ENCODE results near the gene TTC21B.

The TTC21B gene

GRCh38 chr2:165904432-165904831 lies 49.1 kb downstream of the TTC21B start:
- Histone ChIP-seq H3K4me3 (ENCODE audit: low read length) (no peak overlapping the region), H4K8ac (ENCODE audit: low read depth, low read length) (no peak overlapping the region), H3K36me3 (ENCODE audit: control insufficient read depth, insufficient read depth, low read length) (no peaks in the 10 kb centered on the region), H4K5ac (ENCODE audit: low read length) (no peak overlapping the region), H3K79me1 (ENCODE audit: low read length) (no peaks in the 10 kb centered on the region), H3K27me3 (ENCODE audit: insufficient read depth, low read length, poor library complexity) (no peaks in the 10 kb centered on the region), H2AK5ac (ENCODE audit: low read length) (no peak overlapping the region), H3K4me2 (ENCODE audit: low read length) (no peak overlapping the region), H3K4ac (ENCODE audit: low read depth, low read length) (no peak overlapping the region), H3K23ac (ENCODE audit: low read length) (no peak overlapping the region), H3K4me1 (ENCODE audit: control insufficient read depth, low read depth, low read length) (no peaks in the 10 kb centered on the region), H2BK15ac (replicated peaks; ENCODE audit: low read depth) (no peak overlapping the region), H2BK5ac (ENCODE audit: low read length) (no peak overlapping the region), H3K79me2 (ENCODE audit: control insufficient read depth, insufficient read depth, low read length) (no peaks in the 10 kb centered on the region), H3K56ac (ENCODE audit: low read length) (no peak overlapping the region), H3K27ac (ENCODE audit: low read depth, low read length) (no peak overlapping the region), H3K9ac (ENCODE audit: low read length) (no peak overlapping the region), H3K18ac (ENCODE audit: low read length) (no peak overlapping the region), H2BK120ac (ENCODE audit: low read depth, low read length) (no peak overlapping the region)
- no peak for DNase-seq
- WGBS (ENCODE audit: extremely low coverage, insufficient coverage, low lambda C conversion rate) = no CpG with 5 or more reads among the region's 2 CpGs

DNA sequence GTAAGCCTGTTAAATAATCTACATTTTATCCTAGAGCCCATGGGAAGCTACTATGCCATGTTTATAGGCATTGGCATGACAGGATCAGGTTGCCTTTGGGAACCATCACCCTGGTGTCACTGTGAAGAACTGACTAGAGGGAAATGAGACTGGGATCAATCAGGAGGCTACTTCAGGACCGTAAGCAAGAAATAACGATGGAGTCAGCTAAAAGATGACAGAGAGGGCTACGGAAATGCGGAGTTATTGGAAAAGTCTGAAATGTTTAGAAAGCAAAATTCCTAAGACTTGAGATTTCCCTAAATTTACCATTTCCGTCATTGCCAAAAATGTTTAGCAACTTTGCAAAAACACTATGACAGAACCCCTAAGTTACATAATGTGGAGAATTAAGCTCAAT lies 50.2 kb downstream of the TTC21B start:
- no peaks in the 10 kb centered on the region for H3K36me3 ChIP-seq (ENCODE audit: control insufficient read depth, insufficient read depth, low read length)
- no peak overlapping the region for H3K9ac ChIP-seq (ENCODE audit: low read length)
- H3K79me1 ChIP-seq (ENCODE audit: low read length) = no peaks in the 10 kb centered on the region
- WGBS (ENCODE audit: extremely low coverage, insufficient coverage, low lambda C conversion rate) = no CpG with 5 or more reads among the region's 5 CpGs
- H3K4ac ChIP-seq (ENCODE audit: low read depth, low read length) = no peak overlapping the region
- no peak overlapping the region for H3K4me3 ChIP-seq (ENCODE audit: low read length)
- H3K27ac ChIP-seq (ENCODE audit: low read depth, low read length) = no peak overlapping the region
- no peaks in the 10 kb centered on the region for H3K27me3 ChIP-seq (ENCODE audit: insufficient read depth, low read length, poor library complexity)
- H2BK15ac ChIP-seq (replicated peaks; ENCODE audit: low read depth) = no peak overlapping the region
- no peak overlapping the region for H3K56ac ChIP-seq (ENCODE audit: low read length)
- H3K4me2 ChIP-seq (ENCODE audit: low read length) = no peak overlapping the region
- no peaks in the 10 kb centered on the region for H3K4me1 ChIP-seq (ENCODE audit: control insufficient read depth, low read depth, low read length)
- H2BK120ac ChIP-seq (ENCODE audit: low read depth, low read length) = no peak overlapping the region
- no peaks in the 10 kb centered on the region for H3K79me2 ChIP-seq (ENCODE audit: control insufficient read depth, insufficient read depth, low read length)
- no peak overlapping the region for H2BK5ac ChIP-seq (ENCODE audit: low read length)
- H4K8ac ChIP-seq (ENCODE audit: low read depth, low read length) = no peak overlapping the region
- H3K23ac ChIP-seq (ENCODE audit: low read length) = no peak overlapping the region
- no peak overlapping the region for H2AK5ac ChIP-seq (ENCODE audit: low read length)
- H4K5ac ChIP-seq (ENCODE audit: low read length) = no peak overlapping the region
- no peak for DNase-seq
- no peak overlapping the region for H3K18ac ChIP-seq (ENCODE audit: low read length)

DNA sequence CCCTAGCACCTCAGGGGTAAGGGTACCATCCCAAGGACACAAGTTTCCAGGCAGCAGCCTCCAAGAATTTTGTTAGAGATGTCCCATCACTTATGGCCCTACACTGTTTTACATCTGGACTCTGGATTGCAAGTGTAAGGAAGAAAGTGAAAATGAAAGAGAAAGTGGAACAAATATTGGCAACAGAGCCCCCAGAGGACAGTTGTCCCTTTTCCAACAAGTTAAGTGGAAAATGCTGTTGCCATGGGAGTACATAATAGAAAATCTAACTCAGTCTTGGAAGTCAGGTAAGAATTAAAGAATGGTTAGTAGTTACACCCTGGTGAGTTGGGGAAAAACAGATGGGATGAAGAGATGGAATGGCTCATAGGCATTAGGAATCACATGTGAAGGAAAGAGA lies 50.6 kb downstream of the TTC21B start:
- no peaks in the 10 kb centered on the region for H3K79me2 ChIP-seq (ENCODE audit: control insufficient read depth, insufficient read depth, low read length)
- DNase-seq = no peak
- H2BK120ac ChIP-seq (ENCODE audit: low read depth, low read length) = no peak overlapping the region

GRCh38 chr2:165901620-165902298 lies 51.8 kb downstream of the TTC21B start:
- H3K27ac ChIP-seq (ENCODE audit: low read depth, low read length) = no peak overlapping the region
- no peaks in the 10 kb centered on the region for H3K79me2 ChIP-seq (ENCODE audit: control insufficient read depth, insufficient read depth, low read length)
- DNase-seq = no peak
- H3K4me2 ChIP-seq (ENCODE audit: low read length) = no peak overlapping the region
- H4K8ac ChIP-seq (ENCODE audit: low read depth, low read length) = no peak overlapping the region
- no peak overlapping the region for H2BK5ac ChIP-seq (ENCODE audit: low read length)
- no peak overlapping the region for H3K4me3 ChIP-seq (ENCODE audit: low read length)
- no peak overlapping the region for H3K9ac ChIP-seq (ENCODE audit: low read length)
- H3K79me1 ChIP-seq (ENCODE audit: low read length) = no peaks in the 10 kb centered on the region
- H4K5ac ChIP-seq (ENCODE audit: low read length) = no peak overlapping the region
- H2BK15ac ChIP-seq (replicated peaks; ENCODE audit: low read depth) = no peak overlapping the region
- WGBS (ENCODE audit: extremely low coverage, insufficient coverage, low lambda C conversion rate) = no CpG with 5 or more reads among the region's 7 CpGs
- H3K18ac ChIP-seq (ENCODE audit: low read length) = no peak overlapping the region
- H3K36me3 ChIP-seq (ENCODE audit: control insufficient read depth, insufficient read depth, low read length) = peaks cover 3% of the 10 kb centered on the region
- no peak overlapping the region for H2AK5ac ChIP-seq (ENCODE audit: low read length)
- no peaks in the 10 kb centered on the region for H3K4me1 ChIP-seq (ENCODE audit: control insufficient read depth, low read depth, low read length)
- no peak overlapping the region for H3K4ac ChIP-seq (ENCODE audit: low read depth, low read length)
- H2BK120ac ChIP-seq (ENCODE audit: low read depth, low read length) = no peak overlapping the region
- H3K27me3 ChIP-seq (ENCODE audit: insufficient read depth, low read length, poor library complexity) = no peaks in the 10 kb centered on the region
- H3K23ac ChIP-seq (ENCODE audit: low read length) = no peak overlapping the region
- H3K56ac ChIP-seq (ENCODE audit: low read length) = no peak overlapping the region

More for the DNA sequence above, 50.6 kb downstream of the TTC21B start:
- H3K36me3 ChIP-seq (ENCODE audit: control insufficient read depth, insufficient read depth, low read length) = no peaks in the 10 kb centered on the region
- no peak overlapping the region for H3K4ac ChIP-seq (ENCODE audit: low read depth, low read length)
- no peak overlapping the region for H3K18ac ChIP-seq (ENCODE audit: low read length)
- no peaks in the 10 kb centered on the region for H3K79me1 ChIP-seq (ENCODE audit: low read length)
- no peak overlapping the region for H3K23ac ChIP-seq (ENCODE audit: low read length)
- H3K4me3 ChIP-seq (ENCODE audit: low read length) = no peak overlapping the region
- H3K56ac ChIP-seq (ENCODE audit: low read length) = no peak overlapping the region
- H2AK5ac ChIP-seq (ENCODE audit: low read length) = no peak overlapping the region
- no peaks in the 10 kb centered on the region for H3K4me1 ChIP-seq (ENCODE audit: control insufficient read depth, low read depth, low read length)
- H3K27me3 ChIP-seq (ENCODE audit: insufficient read depth, low read length, poor library complexity) = no peaks in the 10 kb centered on the region
- no peak overlapping the region for H3K4me2 ChIP-seq (ENCODE audit: low read length)
- H3K27ac ChIP-seq (ENCODE audit: low read depth, low read length) = no peak overlapping the region
- no peak overlapping the region for H2BK15ac ChIP-seq (replicated peaks; ENCODE audit: low read depth)
- no peak overlapping the region for H2BK5ac ChIP-seq (ENCODE audit: low read length)
- no peak overlapping the region for H4K5ac ChIP-seq (ENCODE audit: low read length)
- H4K8ac ChIP-seq (ENCODE audit: low read depth, low read length) = no peak overlapping the region
- no peak overlapping the region for H3K9ac ChIP-seq (ENCODE audit: low read length)

- no peak for DNase-seq
- H3K56ac ChIP-seq (ENCODE audit: low read length) = no peak overlapping the region
- no peak overlapping the region for H2BK120ac ChIP-seq (ENCODE audit: low read depth, low read length)
- H3K23ac ChIP-seq (ENCODE audit: low read length) = no peak overlapping the region
- H2BK5ac ChIP-seq (ENCODE audit: low read length) = no peak overlapping the region
- no peaks in the 10 kb centered on the region for H3K79me1 ChIP-seq (ENCODE audit: low read length)
- H3K4me2 ChIP-seq (ENCODE audit: low read length) = no peak overlapping the region
- H3K4ac ChIP-seq (ENCODE audit: low read depth, low read length) = no peak overlapping the region
- H3K4me1 ChIP-seq (ENCODE audit: control insufficient read depth, low read depth, low read length) = no peaks in the 10 kb centered on the region
- H3K27me3 ChIP-seq (ENCODE audit: insufficient read depth, low read length, poor library complexity) = no peaks in the 10 kb centered on the region
- no peak overlapping the region for H2AK5ac ChIP-seq (ENCODE audit: low read length)
- H2BK15ac ChIP-seq (replicated peaks; ENCODE audit: low read depth) = no peak overlapping the region
- 100% methylated on average over 1 of the region's 2 CpGs for WGBS (ENCODE audit: extremely low coverage, insufficient coverage, low lambda C conversion rate)
- no peaks in the 10 kb centered on the region for H3K79me2 ChIP-seq (ENCODE audit: control insufficient read depth, insufficient read depth, low read length)
- no peak overlapping the region for H4K8ac ChIP-seq (ENCODE audit: low read depth, low read length)
- no peak overlapping the region for H3K4me3 ChIP-seq (ENCODE audit: low read length)
- no peak overlapping the region for H3K18ac ChIP-seq (ENCODE audit: low read length)
- H3K27ac ChIP-seq (ENCODE audit: low read depth, low read length) = no peak overlapping the region
- H3K36me3 ChIP-seq (ENCODE audit: control insufficient read depth, insufficient read depth, low read length) = peaks cover 3% of the 10 kb centered on the region
- H3K9ac ChIP-seq (ENCODE audit: low read length) = no peak overlapping the region
- no peak overlapping the region for H4K5ac ChIP-seq (ENCODE audit: low read length)
These were observed 54.3 kb downstream of the TTC21B start for GRCh38 chr2:165899311-165899710.

DNA sequence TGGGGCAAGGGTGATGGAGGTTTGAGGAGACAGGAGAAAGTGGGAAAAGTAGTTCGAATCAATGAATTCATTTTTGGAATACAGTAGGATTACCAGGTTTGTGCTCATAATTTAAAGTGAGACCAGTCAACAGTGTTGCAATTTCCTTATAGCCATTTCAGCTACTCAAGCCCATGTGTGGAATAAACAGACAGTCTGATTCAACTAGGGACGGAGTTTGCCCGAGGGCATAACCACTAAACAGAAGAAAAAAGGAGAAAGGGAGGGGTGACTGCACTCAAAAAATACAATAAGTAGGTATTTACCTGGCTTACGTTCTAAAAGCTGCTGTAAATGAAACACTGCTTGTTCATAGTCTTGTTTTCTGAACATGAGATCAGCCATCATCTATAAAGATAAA lies 55.2 kb downstream of the TTC21B start:
- no peak overlapping the region for H3K9ac ChIP-seq (ENCODE audit: low read length)
- no peak for DNase-seq

More for the DNA sequence above, 55.2 kb downstream of the TTC21B start:
- H4K5ac ChIP-seq (ENCODE audit: low read length) = no peak overlapping the region
- H2BK5ac ChIP-seq (ENCODE audit: low read length) = no peak overlapping the region
- H3K23ac ChIP-seq (ENCODE audit: low read length) = no peak overlapping the region
- no peak overlapping the region for H3K4me2 ChIP-seq (ENCODE audit: low read length)
- no peak overlapping the region for H2BK120ac ChIP-seq (ENCODE audit: low read depth, low read length)
- no peak overlapping the region for H2BK15ac ChIP-seq (replicated peaks; ENCODE audit: low read depth)
- H3K56ac ChIP-seq (ENCODE audit: low read length) = no peak overlapping the region
- no peaks in the 10 kb centered on the region for H3K79me1 ChIP-seq (ENCODE audit: low read length)
- no peak overlapping the region for H3K18ac ChIP-seq (ENCODE audit: low read length)
- H3K4me3 ChIP-seq (ENCODE audit: low read length) = no peak overlapping the region
- no CpG with 5 or more reads among the region's 4 CpGs for WGBS (ENCODE audit: extremely low coverage, insufficient coverage, low lambda C conversion rate)
- H3K4me1 ChIP-seq (ENCODE audit: control insufficient read depth, low read depth, low read length) = no peaks in the 10 kb centered on the region
- no peak overlapping the region for H3K27ac ChIP-seq (ENCODE audit: low read depth, low read length)
- H2AK5ac ChIP-seq (ENCODE audit: low read length) = no peak overlapping the region
- H3K4ac ChIP-seq (ENCODE audit: low read depth, low read length) = no peak overlapping the region
- H3K36me3 ChIP-seq (ENCODE audit: control insufficient read depth, insufficient read depth, low read length) = peaks cover 3% of the 10 kb centered on the region
- H3K79me2 ChIP-seq (ENCODE audit: control insufficient read depth, insufficient read depth, low read length) = no peaks in the 10 kb centered on the region
- H4K8ac ChIP-seq (ENCODE audit: low read depth, low read length) = no peak overlapping the region
- no peaks in the 10 kb centered on the region for H3K27me3 ChIP-seq (ENCODE audit: insufficient read depth, low read length, poor library complexity)

Measured in mesendoderm (in vitro differentiated cells).